IPS-15b (cell line): ENCODE results near the gene COQ4.
"Not testable (repeated sequence)": the region's sequence is repeated elsewhere in the genome, so short reads cannot be mapped to it uniquely, and the experiment has no call there.

ENCODE experiments used
- H3K27me3 ChIP-seq: one replicate; pipeline ENCODE4 v1.6.1; 2013; ENCODE audit warnings: low read length; ENCODE audit not compliant: control insufficient read depth, insufficient read depth
- H3K36me3 ChIP-seq: one replicate; pipeline ENCODE4 v1.6.1; 2013; ENCODE audit warnings: low read length; ENCODE audit not compliant: control insufficient read depth, insufficient read depth
- H3K4me1 ChIP-seq: one replicate; pipeline ENCODE4 v1.6.1; 2013; ENCODE audit warnings: mild to moderate bottlenecking, low read length; ENCODE audit not compliant: control insufficient read depth, insufficient read depth
- H3K4me3 ChIP-seq: one replicate; pipeline ENCODE4 v1.5.1; 2013; ENCODE audit warnings: low read depth, low read length
- H3K9ac ChIP-seq: one replicate; pipeline ENCODE4 v1.6.1; 2013; ENCODE audit warnings: low read depth, mild to moderate bottlenecking, low read length
- H3K9me3 ChIP-seq: one replicate; pipeline ENCODE4 v1.6.1; 2013; ENCODE audit warnings: mild to moderate bottlenecking, low read length; ENCODE audit not compliant: control insufficient read depth, insufficient read depth

The COQ4 gene

DNA sequence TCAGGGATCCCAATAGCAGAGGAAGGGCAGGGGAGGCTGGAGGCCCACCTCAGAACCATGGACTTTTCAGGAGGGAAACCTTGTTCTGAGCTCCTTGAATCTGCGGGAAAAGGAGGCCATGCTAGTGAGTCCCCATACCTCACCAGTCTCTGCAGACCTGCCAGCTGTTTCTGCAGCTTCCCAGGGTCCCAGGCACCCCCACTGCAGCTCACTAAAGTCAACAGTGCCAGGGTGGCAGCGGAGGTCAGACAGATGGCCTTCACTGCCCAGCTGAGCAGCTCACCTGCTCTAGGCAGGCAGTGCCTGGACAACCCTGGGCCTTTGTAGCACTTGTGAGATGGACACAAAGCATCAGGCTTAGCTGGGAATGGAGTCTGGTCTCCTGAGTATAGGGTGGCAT lies 13.3 kb downstream of the COQ4 start:
- no peak overlapping the region for H3K9ac ChIP-seq
- H3K4me1 ChIP-seq: no peaks in the 10 kb centered on the region
- no peaks in the 10 kb centered on the region for H3K9me3 ChIP-seq
- no peak overlapping the region for H3K4me3 ChIP-seq
- H3K36me3 ChIP-seq: peaks cover 5% of the 10 kb centered on the region
- H3K27me3 ChIP-seq: no peaks in the 10 kb centered on the region

- no peak overlapping the region for H3K4me3 ChIP-seq
- peaks cover 5% of the 10 kb centered on the region for H3K36me3 ChIP-seq
- H3K4me1 ChIP-seq: no peaks in the 10 kb centered on the region
- H3K9me3 ChIP-seq: no peaks in the 10 kb centered on the region
- no peak overlapping the region for H3K9ac ChIP-seq
- no peaks in the 10 kb centered on the region for H3K27me3 ChIP-seq
Observed at GRCh38 chr9:128337936-128338335, 15.3 kb downstream of the COQ4 start.

GRCh38 chr9:128338852-128339614 lies 16.4 kb downstream of the COQ4 start:
- not testable (repeated sequence) for H3K4me1 ChIP-seq, H3K9me3 ChIP-seq, H3K36me3 ChIP-seq, H3K27me3 ChIP-seq, H3K4me3 ChIP-seq, H3K9ac ChIP-seq

DNA sequence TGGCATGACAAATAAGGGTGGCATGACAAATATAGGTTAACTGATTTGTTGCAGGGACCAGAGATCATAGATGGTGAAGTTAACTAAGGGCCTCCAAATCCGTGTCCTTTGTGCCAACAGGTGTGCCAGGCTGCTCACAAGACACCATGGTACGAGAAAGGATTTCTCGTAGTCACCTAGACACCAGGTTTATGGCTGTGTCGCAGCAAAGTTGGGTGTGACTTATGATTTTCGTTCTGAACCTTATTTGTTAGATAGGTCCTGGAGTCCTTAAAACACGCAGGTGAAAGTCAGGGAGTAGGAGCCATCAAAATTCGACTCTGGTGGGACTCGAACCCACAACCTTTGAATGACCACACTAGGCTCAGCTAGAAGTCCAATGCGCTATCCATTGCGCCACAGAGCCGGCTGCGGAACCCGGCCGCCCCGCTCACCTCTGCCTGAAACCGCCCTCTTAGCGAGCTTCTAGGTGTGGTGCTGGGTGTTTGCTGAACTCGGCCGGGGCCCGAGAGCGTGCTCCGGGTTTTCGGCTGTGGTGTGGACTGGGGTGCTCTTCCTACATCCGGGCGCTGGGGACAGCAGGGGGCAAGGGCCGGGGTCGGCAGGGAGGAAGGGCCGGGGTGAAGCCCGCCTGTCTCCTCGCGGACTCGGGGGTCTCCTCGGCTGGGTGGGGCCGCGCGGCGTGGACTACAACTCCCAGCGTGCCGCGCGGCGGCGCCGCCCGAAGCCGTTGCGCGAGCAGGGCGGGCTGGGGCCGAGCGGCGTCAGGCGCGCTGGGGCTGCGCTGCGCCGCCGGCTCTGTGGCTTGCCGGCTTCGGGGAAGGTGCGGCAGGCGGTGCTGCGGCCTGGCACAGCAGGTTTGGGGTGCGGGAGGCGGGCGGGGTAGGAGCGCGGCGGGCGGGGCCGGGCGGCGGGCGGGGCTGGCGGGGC lies 17.4 kb downstream of the COQ4 start, which contains the start of gene SLC27A4:
Gene SLC27A4 (plus strand): TSS at position 767 of the 930 bp plus-strand sequence. CDS start 2,606 bp downstream, outside the sequence.
- H3K9me3 ChIP-seq: no peaks in the 10 kb centered on the region
- H3K4me3 ChIP-seq: peak within 1 kb of the TSS; percentile 85
- no peaks in the 10 kb centered on the region for H3K27me3 ChIP-seq
- peaks cover 1% of the 10 kb centered on the region for H3K36me3 ChIP-seq
- no peaks in the 10 kb centered on the region for H3K4me1 ChIP-seq
- H3K9ac ChIP-seq: peak within 1 kb of the TSS; percentile 65

- no peaks in the 10 kb centered on the region for H3K9me3 ChIP-seq
- no peaks in the 10 kb centered on the region for H3K4me1 ChIP-seq
- H3K4me3 ChIP-seq: peak overlapping the region; percentile 61
- no peaks in the 10 kb centered on the region for H3K27me3 ChIP-seq
- H3K36me3 ChIP-seq: peaks cover 8% of the 10 kb centered on the region
- H3K9ac ChIP-seq: peak overlapping the region; percentile 65
Observed at GRCh38 chr9:128340691-128341434, 18.2 kb downstream of the COQ4 start.

DNA sequence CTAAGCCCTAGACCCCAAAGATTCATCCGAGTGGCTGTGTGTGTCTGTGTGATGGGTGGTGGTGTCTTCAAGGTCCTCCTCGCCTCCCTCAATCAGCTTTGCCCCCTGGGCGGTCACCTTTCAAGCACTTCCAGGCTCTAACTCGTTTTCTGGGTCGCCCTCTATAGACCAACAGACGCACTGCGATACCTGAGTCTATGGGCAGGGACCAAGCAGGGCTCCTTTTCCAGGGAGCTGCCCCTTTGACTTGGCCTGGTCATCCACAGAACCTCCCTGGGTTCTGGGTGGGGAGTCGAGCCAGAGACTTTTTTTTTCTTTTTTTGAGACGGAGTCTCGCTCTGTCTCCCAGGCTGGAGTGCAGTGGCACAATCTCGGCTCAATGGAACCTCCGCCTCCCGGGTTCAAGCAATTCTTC lies 18.8 kb downstream of the COQ4 start:
- no peak overlapping the region for H3K9ac ChIP-seq
- peaks cover 8% of the 10 kb centered on the region for H3K36me3 ChIP-seq
- H3K9me3 ChIP-seq: no peaks in the 10 kb centered on the region
- H3K4me3 ChIP-seq: peak overlapping the region; percentile 61
- no peaks in the 10 kb centered on the region for H3K27me3 ChIP-seq
- H3K4me1 ChIP-seq: no peaks in the 10 kb centered on the region

DNA sequence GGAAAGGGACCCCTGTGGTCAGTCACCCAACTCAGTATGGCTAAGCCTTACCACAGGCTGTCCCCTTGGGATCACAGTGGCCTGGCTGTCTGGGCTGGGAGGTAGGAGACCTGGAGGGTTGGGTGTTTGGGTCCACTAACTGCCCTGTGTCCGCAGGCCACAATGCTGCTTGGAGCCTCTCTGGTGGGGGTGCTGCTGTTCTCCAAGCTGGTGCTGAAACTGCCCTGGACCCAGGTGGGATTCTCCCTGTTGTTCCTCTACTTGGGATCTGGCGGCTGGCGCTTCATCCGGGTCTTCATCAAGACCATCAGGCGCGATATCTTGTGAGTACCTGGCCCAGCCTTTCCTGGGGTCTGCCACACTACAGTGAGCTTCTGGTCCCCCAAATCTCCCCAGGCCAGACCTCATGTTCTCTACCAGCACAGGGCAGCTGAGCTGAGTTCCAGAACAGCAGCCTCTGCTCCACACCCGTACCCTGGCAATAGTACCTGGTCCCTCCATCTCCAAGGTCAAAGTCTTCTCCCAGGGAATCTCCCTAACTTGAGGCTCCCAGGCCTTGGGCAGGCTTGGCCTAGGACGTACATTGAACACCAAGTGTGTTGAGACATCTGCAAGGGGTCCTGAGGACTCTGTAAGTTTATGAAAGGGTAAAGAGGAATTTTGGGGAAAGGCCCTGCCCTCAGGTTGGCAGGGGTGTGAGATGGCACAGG lies 20.5 kb downstream of the COQ4 start:
- Histone ChIP-seq H3K4me1 (no peaks in the 10 kb centered on the region), H3K27me3 (no peaks in the 10 kb centered on the region), H3K9me3 (no peaks in the 10 kb centered on the region), H3K36me3 (peaks cover 8% of the 10 kb centered on the region), H3K9ac (no peak overlapping the region), H3K4me3 (no peak overlapping the region)

DNA sequence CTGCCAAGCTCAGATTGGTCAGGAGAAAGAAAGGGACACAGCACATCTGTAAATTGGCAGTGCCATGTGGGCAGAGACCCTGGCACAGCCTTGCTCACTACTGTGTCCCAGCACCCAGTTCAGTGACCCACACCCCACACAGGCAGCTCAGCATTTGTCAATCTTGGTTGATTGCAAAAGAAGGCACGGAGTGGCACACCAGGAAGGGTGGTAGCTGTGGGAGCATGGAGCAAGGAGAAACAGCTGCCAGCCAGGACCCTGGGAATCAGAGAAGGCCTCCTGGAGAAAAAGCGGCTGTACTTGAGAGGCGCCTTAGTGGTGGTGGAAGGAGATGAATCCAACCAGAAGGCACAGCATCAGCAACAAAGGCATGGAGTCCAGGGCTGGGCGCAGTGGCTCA lies 21.2 kb downstream of the COQ4 start:
- peaks cover 8% of the 10 kb centered on the region for H3K36me3 ChIP-seq
- H3K9ac ChIP-seq: no peak overlapping the region

GRCh38 chr9:128344931-128345605 lies 22.4 kb downstream of the COQ4 start:
- Histone ChIP-seq H3K27me3 (no peaks in the 10 kb centered on the region), H3K9ac (no peak overlapping the region), H3K9me3 (no peaks in the 10 kb centered on the region), H3K4me1 (no peaks in the 10 kb centered on the region), H3K4me3 (no peak overlapping the region), H3K36me3 (peaks cover 17% of the 10 kb centered on the region)

More for the DNA sequence above, 21.2 kb downstream of the COQ4 start:
- H3K4me3 ChIP-seq: no peak overlapping the region
- no peaks in the 10 kb centered on the region for H3K4me1 ChIP-seq
- no peaks in the 10 kb centered on the region for H3K9me3 ChIP-seq
- no peaks in the 10 kb centered on the region for H3K27me3 ChIP-seq

GRCh38 chr9:128349125-128349524 lies 26.5 kb downstream of the COQ4 start:
- Histone ChIP-seq H3K4me1 (no peaks in the 10 kb centered on the region), H3K9me3 (no peaks in the 10 kb centered on the region), H3K9ac (no peak overlapping the region), H3K36me3 (peaks cover 21% of the 10 kb centered on the region), H3K4me3 (no peak overlapping the region), H3K27me3 (no peaks in the 10 kb centered on the region)
